ENCODE measurements around the gene BCL7C. TPM values are rescaled to one million over a fixed set of nuclear protein-coding genes. Genes with fewer than 3 reads are reported as not detected.

Gene BCL7C
- total RNA-seq, 1 experiment from 2014 or later, result 66.9 TPM

DNA sequence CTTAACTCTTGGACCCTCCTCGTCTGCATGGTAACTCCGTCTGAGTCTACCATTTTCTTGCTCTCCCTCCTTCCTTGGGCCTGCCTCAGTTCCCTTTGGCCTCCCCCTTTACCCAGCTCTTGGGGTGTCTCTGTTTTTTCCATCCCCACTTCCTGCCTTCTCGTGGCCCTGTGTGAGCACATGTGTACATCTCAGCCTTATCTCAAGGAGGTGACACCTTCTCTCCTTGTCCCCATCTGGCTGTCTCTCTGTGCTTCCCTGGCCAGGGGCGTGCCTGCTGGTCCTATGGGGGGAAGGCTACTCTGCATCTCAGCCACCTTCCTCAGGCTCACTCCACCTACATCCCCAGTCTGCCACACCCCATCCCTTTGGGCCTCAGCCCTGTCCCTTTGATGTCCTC is 9.1 kb upstream of the BCL7C start:
- H3F3A ChIP-seq (ENCODE audit: insufficient read depth, low read depth), result peaks cover 36% of the 10 kb centered on the region; the same call in 1 of the 2 replicates
- no peaks in the 10 kb centered on the region for H4K20me1 ChIP-seq (ENCODE audit: insufficient read depth)
- H3K9me3 ChIP-seq (ENCODE audit: insufficient read depth, low read depth), result no peaks in the 10 kb centered on the region
- no peaks in the 10 kb centered on the region for H3K79me2 ChIP-seq (ENCODE audit: low read depth)
- H3K4me3 ChIP-seq, result no peak overlapping the region
- peak overlapping the region; percentile 79; the same call in 1 of the 2 replicates for H3K4me2 ChIP-seq
- intact Hi-C loops (cut with micrococcal nuclease; ENCODE audit: unreplicated experiment), result loop anchor here (2.0 kb wide), 1 partner anchor 18 kb away; no protein-coding TSS in a partner anchor
- POLR2A ChIA-PET (ENCODE audit: unreplicated experiment), result no interaction called here
- H2AFZ ChIP-seq, result peak overlapping the region; percentile 92; the same call in 1 of the 2 replicates
- 0 out of 2 replicates have a peak, but pooled peaks cover 12% of the 10 kb centered on the region for H3K4me1 ChIP-seq (replicated peaks; ENCODE audit: insufficient read depth)
- CTCF ChIA-PET, result no interaction called here
- H3K27ac ChIP-seq, result no peak overlapping the region
- H3K36me3 ChIP-seq (ENCODE audit: low read depth), result no peaks in the 10 kb centered on the region
- no peaks in the 10 kb centered on the region for H3K27me3 ChIP-seq (ENCODE audit: insufficient read depth, low read depth)
- no peak for DNase-seq
- TF ChIP-seq, protein P1, sequence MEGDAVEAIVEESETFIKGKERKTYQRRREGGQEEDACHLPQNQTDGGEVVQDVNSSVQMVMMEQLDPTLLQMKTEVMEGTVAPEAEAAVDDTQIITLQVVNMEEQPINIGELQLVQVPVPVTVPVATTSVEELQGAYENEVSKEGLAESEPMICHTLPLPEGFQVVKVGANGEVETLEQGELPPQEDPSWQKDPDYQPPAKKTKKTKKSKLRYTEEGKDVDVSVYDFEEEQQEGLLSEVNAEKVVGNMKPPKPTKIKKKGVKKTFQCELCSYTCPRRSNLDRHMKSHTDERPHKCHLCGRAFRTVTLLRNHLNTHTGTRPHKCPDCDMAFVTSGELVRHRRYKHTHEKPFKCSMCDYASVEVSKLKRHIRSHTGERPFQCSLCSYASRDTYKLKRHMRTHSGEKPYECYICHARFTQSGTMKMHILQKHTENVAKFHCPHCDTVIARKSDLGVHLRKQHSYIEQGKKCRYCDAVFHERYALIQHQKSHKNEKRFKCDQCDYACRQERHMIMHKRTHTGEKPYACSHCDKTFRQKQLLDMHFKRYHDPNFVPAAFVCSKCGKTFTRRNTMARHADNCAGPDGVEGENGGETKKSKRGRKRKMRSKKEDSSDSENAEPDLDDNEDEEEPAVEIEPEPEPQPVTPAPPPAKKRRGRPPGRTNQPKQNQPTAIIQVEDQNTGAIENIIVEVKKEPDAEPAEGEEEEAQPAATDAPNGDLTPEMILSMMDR (conservative IDR thresholded peaks at IDR 0.05), result no peak
- no peak for TF ChIP-seq EZH2 (IDR thresholded peaks at IDR 0.05; ENCODE audit: low read depth)
- H3K9me2 ChIP-seq (ENCODE audit: insufficient read depth), result no peaks in the 10 kb centered on the region
- TSS peak; percentile 4 for BruUV-seq (replicated peaks)

DNA sequence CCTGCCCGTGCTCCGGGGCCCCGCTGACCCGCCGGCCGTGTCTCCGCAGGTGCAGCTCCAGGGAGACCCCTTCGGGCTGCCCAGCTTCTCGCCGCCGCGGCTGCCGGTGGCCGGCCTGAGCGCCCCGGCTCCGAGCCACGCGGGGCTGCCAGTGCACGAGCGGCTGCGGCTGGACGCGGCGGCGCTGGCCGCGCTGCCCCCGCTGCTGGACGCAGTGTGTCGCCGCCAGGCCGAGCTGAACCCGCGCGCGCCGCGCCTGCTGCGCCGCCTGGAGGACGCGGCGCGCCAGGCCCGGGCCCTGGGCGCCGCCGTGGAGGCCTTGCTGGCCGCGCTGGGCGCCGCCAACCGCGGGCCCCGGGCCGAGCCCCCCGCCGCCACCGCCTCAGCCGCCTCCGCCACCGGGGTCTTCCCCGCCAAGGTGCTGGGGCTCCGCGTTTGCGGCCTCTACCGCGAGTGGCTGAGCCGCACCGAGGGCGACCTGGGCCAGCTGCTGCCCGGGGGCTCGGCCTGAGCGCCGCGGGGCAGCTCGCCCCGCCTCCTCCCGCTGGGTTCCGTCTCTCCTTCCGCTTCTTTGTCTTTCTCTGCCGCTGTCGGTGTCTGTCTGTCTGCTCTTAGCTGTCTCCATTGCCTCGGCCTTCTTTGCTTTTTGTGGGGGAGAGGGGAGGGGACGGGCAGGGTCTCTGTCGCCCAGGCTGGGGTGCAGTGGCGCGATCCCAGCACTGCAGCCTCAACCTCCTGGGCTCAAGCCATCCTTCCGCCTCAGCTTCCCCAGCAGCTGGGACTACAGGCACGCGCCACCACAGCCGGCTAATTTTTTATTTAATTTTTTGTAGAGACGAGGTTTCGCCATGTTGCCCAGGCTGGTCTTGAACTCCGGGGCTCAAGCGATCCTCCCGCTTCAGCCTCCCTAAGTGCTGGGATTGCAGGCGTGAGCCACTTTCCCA is 8.4 kb upstream of the BCL7C start:
- TF ChIP-seq, protein P1 (conservative IDR thresholded peaks at IDR 0.05), result 0 out of 2 replicates have a peak, but pooled peaks have one; percentile 25
- TF ChIP-seq EZH2 (IDR thresholded peaks at IDR 0.05; ENCODE audit: low read depth), result no peak
- Histone ChIP-seq H3K9me3 (ENCODE audit: insufficient read depth, low read depth) (no peaks in the 10 kb centered on the region), H4K20me1 (ENCODE audit: insufficient read depth) (no peaks in the 10 kb centered on the region), H3K4me2 (peak overlapping the region; percentile 90), H3K4me3 (peak overlapping the region; percentile 73), H3K79me2 (ENCODE audit: low read depth) (no peaks in the 10 kb centered on the region), H3F3A (ENCODE audit: insufficient read depth, low read depth) (peaks cover 32% of the 10 kb centered on the region; the same call in 1 of the 2 replicates), H3K27ac (no peak overlapping the region), H3K9me2 (ENCODE audit: insufficient read depth) (no peaks in the 10 kb centered on the region), H2AFZ (peak overlapping the region; percentile 92), H3K4me1 (replicated peaks; ENCODE audit: insufficient read depth) (peaks cover 16% of the 10 kb centered on the region; the same call in 1 of the 2 replicates), H3K27me3 (ENCODE audit: insufficient read depth, low read depth) (no peaks in the 10 kb centered on the region), H3K36me3 (ENCODE audit: low read depth) (no peaks in the 10 kb centered on the region)
- CTCF ChIA-PET, result interaction anchor here (0.6 to 1.6 kb wide), 3 partner anchors 46 to 87 kb away, joined by 3 to 12 read pairs (median 4); no protein-coding TSS in a partner anchor
- intact Hi-C loops (cut with micrococcal nuclease; ENCODE audit: unreplicated experiment), result loop anchor here (2.0 kb wide), 1 partner anchor 18 kb away; no protein-coding TSS in a partner anchor
- BruUV-seq (replicated peaks), result no TSS peak
- DNase-seq, result peak in 1 of 2 experiments; percentile 82
- POLR2A ChIA-PET (ENCODE audit: unreplicated experiment), result interaction anchor here (0.5 to 0.9 kb wide), 3 partner anchors 85 to 541 kb away, joined by 3 read pairs; partner anchors contain the start of gene PHKG2

DNA sequence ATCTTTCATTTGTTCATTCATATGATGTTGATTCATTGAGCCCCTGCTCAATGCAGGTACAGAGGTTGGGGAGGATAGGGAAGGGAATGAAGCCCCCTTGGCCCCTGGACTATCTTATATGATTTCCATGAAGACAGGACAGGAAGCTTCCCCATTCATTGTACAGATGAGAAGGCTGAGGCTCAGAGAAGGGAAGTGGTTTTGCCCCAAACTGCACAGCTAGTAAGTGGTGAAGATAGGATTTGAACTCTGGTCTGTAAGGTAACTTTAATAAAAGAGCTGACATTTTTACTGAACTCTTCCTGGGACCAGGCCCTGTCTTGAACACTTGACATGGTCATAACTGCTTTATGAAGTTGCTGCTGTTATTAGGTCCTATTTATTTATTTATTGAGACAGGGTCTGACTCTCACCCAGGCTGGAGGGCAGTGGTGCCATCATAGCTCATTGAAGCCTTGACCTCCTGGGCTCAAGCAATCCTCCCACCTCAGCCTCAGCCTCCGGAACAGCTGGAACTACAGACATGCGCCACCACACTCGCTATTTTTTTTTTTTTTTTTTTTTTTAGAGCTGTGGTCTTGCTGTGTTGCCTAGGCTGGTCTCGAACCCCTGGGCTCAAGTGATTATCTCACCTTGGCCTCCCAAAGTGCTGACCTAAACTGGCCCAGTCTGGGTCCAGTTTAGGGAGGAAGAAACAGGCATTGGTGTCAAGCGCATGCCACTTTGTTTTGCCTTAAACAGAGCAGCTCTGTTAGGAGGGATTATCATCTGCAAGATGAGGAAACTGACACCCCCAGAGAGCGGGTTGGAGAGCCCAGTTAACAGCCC is 7.5 kb upstream of the BCL7C start:
- Histone ChIP-seq H3K4me1 (replicated peaks; ENCODE audit: insufficient read depth) (peaks cover 19% of the 10 kb centered on the region; the same call in 1 of the 2 replicates), H3K36me3 (ENCODE audit: low read depth) (no peaks in the 10 kb centered on the region), H3K27ac (no peak overlapping the region), H3K4me2 (peak overlapping the region; percentile 90), H3F3A (ENCODE audit: insufficient read depth, low read depth) (peaks cover 38% of the 10 kb centered on the region), H3K9me2 (ENCODE audit: insufficient read depth) (no peaks in the 10 kb centered on the region), H2AFZ (peak overlapping the region; percentile 87), H3K79me2 (ENCODE audit: low read depth) (no peaks in the 10 kb centered on the region), H3K27me3 (ENCODE audit: insufficient read depth, low read depth) (no peaks in the 10 kb centered on the region), H3K9me3 (ENCODE audit: insufficient read depth, low read depth) (no peaks in the 10 kb centered on the region), H4K20me1 (ENCODE audit: insufficient read depth) (no peaks in the 10 kb centered on the region), H3K4me3 (peak overlapping the region; percentile 73)
- ChIA-PET CTCF (interaction anchor here (0.6 to 1.6 kb wide), 4 partner anchors 45 to 272 kb away, joined by 3 to 12 read pairs (median 4); no protein-coding TSS in a partner anchor), POLR2A (ENCODE audit: unreplicated experiment) (interaction anchor here (0.5 to 0.9 kb wide), 4 partner anchors 153 to 542 kb away, joined by 3 read pairs; partner anchors contain the start of gene PHKG2)
- no peak for DNase-seq
- TF ChIP-seq EZH2 (IDR thresholded peaks at IDR 0.05; ENCODE audit: low read depth), result no peak
- TF ChIP-seq, protein P1 (conservative IDR thresholded peaks at IDR 0.05), result no peak
- intact Hi-C loops (cut with micrococcal nuclease; ENCODE audit: unreplicated experiment), result loop anchor here (2.0 kb wide), 1 partner anchor 19 kb away; no protein-coding TSS in a partner anchor
- BruUV-seq (replicated peaks), result TSS peak; percentile 13

Measured in PC-9 (cell line).